WTC11 (cell line): ENCODE measurements around the gene UBAP1. TPM values are rescaled to one million over a fixed set of nuclear protein-coding genes. Genes with fewer than 3 reads are reported as not detected.

Experiments used
- ATAC-seq: fragments of 200-7000 bp; cut with Tn5 transposase; 2 replicates; pipeline ENCODE4 v1.10.0; 2021; ENCODE audit warnings: mild to moderate bottlenecking, moderate library complexity
- CTCF ChIA-PET: fragments of 300-600 bp; sonication (Branson Sonifier 250); formaldehyde crosslinking; loops from one replicate; lab custom pipeline; 2021; ENCODE audit warnings: antibody characterized with exemption; lab: Charles Lee
- POLR2A ChIA-PET: fragments of 350-600 bp; sonication (Branson Sonifier 250); formaldehyde crosslinking; loops from one replicate; lab custom pipeline; 2021; ENCODE audit warnings: antibody characterized with exemption; lab: Charles Lee
- DNase-seq: peaks from one replicate; pipeline ENCODE4 v3.0.0; 2021; ENCODE audit warnings: low spot score
- H3K27ac Mint-ChIP-seq: 2 replicates; pipeline ENCODE4 v1.8.0; 2021; ENCODE audit warnings: mixed read lengths
- H3K27me3 Mint-ChIP-seq: 2 replicates; pipeline ENCODE4 v1.8.0; 2021; ENCODE audit warnings: low read depth, mild to moderate bottlenecking, moderate library complexity, mixed read lengths
- H3K36me3 Mint-ChIP-seq: 2 replicates; pipeline ENCODE4 v1.8.0; 2021; ENCODE audit warnings: mixed read lengths
- H3K4me1 Mint-ChIP-seq: 2 replicates; pipeline ENCODE4 v1.8.0; 2022; ENCODE audit warnings: mixed read lengths
- H3K4me3 Mint-ChIP-seq: 2 replicates; pipeline ENCODE4 v1.8.0; 2021; ENCODE audit warnings: mild to moderate bottlenecking, moderate library complexity, mixed read lengths
- H3K9me3 Mint-ChIP-seq: 2 replicates; pipeline ENCODE4 v1.8.0; 2021; ENCODE audit warnings: mixed read lengths
- ESRRA ChIP-seq: sonication (generic); formaldehyde crosslinking; IDR thresholded peaks from 2 replicates; pipeline ENCODE4 v1.8.1; 2022; ENCODE audit warnings: mild to moderate bottlenecking, missing genetic modification reagents, borderline replicate concordance
- GABPB1 ChIP-seq: sonication (generic); formaldehyde crosslinking; IDR thresholded peaks from 2 replicates; pipeline ENCODE4 v1.8.1; 2023; ENCODE audit warnings: mild to moderate bottlenecking, missing genetic modification reagents
- GRHL2 ChIP-seq: fragments of 250-450 bp; sonication (Bioruptor Pico); IDR thresholded peaks from 2 replicates; pipeline ENCODE4 v1.8.0; 2022; ENCODE audit warnings: mild to moderate bottlenecking, moderate library complexity; ENCODE audit not compliant: insufficient replicate concordance, severe bottlenecking
- GTF2I ChIP-seq: fragments of 250-450 bp; sonication (Bioruptor Pico); conservative IDR thresholded peaks from 2 replicates; pipeline ENCODE4 v1.4.0; 2021; ENCODE audit warnings: mild to moderate bottlenecking
- HMGXB4 ChIP-seq: sonication (generic); formaldehyde crosslinking; IDR thresholded peaks from 2 replicates; pipeline ENCODE4 v1.8.1; 2023; ENCODE audit warnings: mild to moderate bottlenecking, moderate library complexity, missing genetic modification reagents
- JUN ChIP-seq: sonication (generic); formaldehyde crosslinking; IDR thresholded peaks from 2 replicates; pipeline ENCODE4 v1.8.0; 2023; ENCODE audit warnings: mild to moderate bottlenecking, missing genetic modification reagents
- ZBTB21 ChIP-seq: sonication (generic); formaldehyde crosslinking; IDR thresholded peaks from 2 replicates; pipeline ENCODE4 v1.8.1; 2023; ENCODE audit warnings: mild to moderate bottlenecking, missing genetic modification reagents, borderline replicate concordance
- ZNF121 ChIP-seq: sonication (generic); formaldehyde crosslinking; IDR thresholded peaks from 2 replicates; pipeline ENCODE4 v1.8.0; 2023; ENCODE audit warnings: missing genetic modification reagents
- ZNF138 ChIP-seq: sonication (generic); formaldehyde crosslinking; conservative IDR thresholded peaks from 2 replicates; pipeline ENCODE4 v1.8.1; 2022; ENCODE audit warnings: mild to moderate bottlenecking, moderate library complexity, missing genetic modification reagents
- ZNF396 ChIP-seq: fragments of 250-450 bp; sonication (Bioruptor Pico); IDR thresholded peaks from 2 replicates; pipeline ENCODE4 v1.8.0; 2021; ENCODE audit warnings: mild to moderate bottlenecking, moderate library complexity, borderline replicate concordance
- ZNF423 ChIP-seq: fragments of 250-450 bp; sonication (Bioruptor Pico); IDR thresholded peaks from 2 replicates; pipeline ENCODE4 v2.1.2; 2022; ENCODE audit warnings: mild to moderate bottlenecking, moderate library complexity
- ZSCAN18 ChIP-seq: fragments of 250-450 bp; sonication (Bioruptor Pico); IDR thresholded peaks from 2 replicates; pipeline ENCODE4 v2.1.2; 2022; ENCODE audit warnings: mild to moderate bottlenecking, moderate library complexity
- total RNA-seq: library from RNA; stranded (reverse); gene quantifications from 3 replicates; pipeline ENCODE4 v1.2.3, GENCODE V29; 2021
- TF ChIP-seq, protein P1 (sequence below): sonication (generic); formaldehyde crosslinking; IDR thresholded peaks from 2 replicates; pipeline ENCODE4 v1.8.0; 2022; ENCODE audit warnings: mild to moderate bottlenecking, missing genetic modification reagents
- TF ChIP-seq, protein P2 (sequence below): sonication (generic); formaldehyde crosslinking; IDR thresholded peaks from 2 replicates; pipeline ENCODE4 v1.8.0; 2023; ENCODE audit warnings: missing genetic modification reagents
- TF ChIP-seq, protein P3 (sequence below): sonication (generic); formaldehyde crosslinking; IDR thresholded peaks from 2 replicates; pipeline ENCODE4 v1.8.1; 2023; ENCODE audit warnings: mild to moderate bottlenecking, missing genetic modification reagents, moderate library complexity
- TF ChIP-seq, protein P4 (sequence below): sonication (generic); formaldehyde crosslinking; IDR thresholded peaks from 2 replicates; pipeline ENCODE4 v1.8.0; 2023; ENCODE audit warnings: mild to moderate bottlenecking, missing genetic modification reagents

UBAP1 gene
- total RNA-seq, 1 experiment from 2014 or later, result 23.9 TPM

DNA sequence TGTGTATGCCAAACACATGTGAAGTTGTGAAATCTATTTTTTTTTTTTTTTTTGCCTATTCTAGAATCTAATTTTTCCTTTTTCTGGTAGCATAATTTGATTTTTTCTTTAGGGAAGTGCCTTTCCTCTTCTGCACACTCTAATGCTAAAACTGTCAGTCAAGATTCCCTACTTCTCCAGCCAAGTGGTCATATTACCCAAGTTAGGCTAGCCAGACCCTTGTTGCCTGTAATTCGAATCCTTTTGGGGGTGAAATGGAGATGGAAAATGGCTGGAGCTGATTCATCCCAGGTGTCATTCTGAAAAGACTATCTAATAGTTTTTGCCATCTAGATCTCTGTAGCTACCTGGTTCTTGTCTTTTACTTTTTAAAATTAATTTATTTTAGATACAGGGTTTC, 24.8 kb upstream of the UBAP1 start:
- TF ChIP-seq, protein P1, sequence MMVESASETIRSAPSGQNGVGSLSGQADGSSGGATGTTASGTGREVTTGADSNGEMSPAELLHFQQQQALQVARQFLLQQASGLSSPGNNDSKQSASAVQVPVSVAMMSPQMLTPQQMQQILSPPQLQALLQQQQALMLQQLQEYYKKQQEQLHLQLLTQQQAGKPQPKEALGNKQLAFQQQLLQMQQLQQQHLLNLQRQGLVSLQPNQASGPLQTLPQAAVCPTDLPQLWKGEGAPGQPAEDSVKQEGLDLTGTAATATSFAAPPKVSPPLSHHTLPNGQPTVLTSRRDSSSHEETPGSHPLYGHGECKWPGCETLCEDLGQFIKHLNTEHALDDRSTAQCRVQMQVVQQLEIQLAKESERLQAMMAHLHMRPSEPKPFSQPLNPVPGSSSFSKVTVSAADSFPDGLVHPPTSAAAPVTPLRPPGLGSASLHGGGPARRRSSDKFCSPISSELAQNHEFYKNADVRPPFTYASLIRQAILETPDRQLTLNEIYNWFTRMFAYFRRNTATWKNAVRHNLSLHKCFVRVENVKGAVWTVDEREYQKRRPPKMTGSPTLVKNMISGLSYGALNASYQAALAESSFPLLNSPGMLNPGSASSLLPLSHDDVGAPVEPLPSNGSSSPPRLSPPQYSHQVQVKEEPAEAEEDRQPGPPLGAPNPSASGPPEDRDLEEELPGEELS, result no peak
- Mint-ChIP-seq H3K9me3 (no peaks in the 10 kb centered on the region), H3K27ac (no peak overlapping the region), H3K27me3 (no peaks in the 10 kb centered on the region), H3K36me3 (no peaks in the 10 kb centered on the region), H3K4me3 (no peak overlapping the region), H3K4me1 (peaks cover 13% of the 10 kb centered on the region)
- ChIA-PET CTCF (interaction anchor here (1.0 to 2.5 kb wide), 2 partner anchors 25 to 29 kb away, joined by 5 to 15 read pairs; partner anchors contain the start of gene UBAP1), POLR2A (no interaction called here)
- DNase-seq (no peak), ATAC-seq (no peak)

DNA sequence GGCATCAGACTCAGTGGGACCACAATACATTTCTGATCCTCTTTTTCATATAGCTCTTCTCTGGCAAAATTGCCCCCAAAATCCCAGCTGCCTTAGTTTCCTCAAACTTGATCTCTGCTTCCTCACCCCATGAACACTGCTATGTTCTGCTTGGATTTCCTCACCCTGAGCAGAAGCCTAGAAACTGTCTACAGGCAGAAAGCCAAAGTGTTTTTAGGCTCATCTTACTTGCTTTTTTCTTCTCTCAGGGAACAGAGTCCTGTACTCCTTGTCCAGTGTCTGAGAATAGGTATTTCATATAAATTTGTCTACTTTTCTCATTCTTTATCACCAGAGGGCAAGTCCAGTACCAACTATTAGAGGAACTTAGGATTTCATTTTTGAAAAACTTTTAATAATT, 21.5 kb upstream of the UBAP1 start:
- POLR2A ChIA-PET, result no interaction called here
- no peak overlapping the region for H3K4me3 Mint-ChIP-seq
- DNase-seq (no peak), ATAC-seq (no peak)
- H3K36me3 Mint-ChIP-seq, result no peaks in the 10 kb centered on the region
- TF ChIP-seq HMGXB4 (CRISPR knock-in tag), result no peak
- TF ChIP-seq GTF2I (CRISPR knock-in tag), result no peak
- TF ChIP-seq ZBTB21 (CRISPR knock-in tag), result no peak
- no peak for TF ChIP-seq ZNF396
- TF ChIP-seq, protein P2, sequence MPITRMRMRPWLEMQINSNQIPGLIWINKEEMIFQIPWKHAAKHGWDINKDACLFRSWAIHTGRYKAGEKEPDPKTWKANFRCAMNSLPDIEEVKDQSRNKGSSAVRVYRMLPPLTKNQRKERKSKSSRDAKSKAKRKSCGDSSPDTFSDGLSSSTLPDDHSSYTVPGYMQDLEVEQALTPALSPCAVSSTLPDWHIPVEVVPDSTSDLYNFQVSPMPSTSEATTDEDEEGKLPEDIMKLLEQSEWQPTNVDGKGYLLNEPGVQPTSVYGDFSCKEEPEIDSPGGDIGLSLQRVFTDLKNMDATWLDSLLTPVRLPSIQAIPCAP, result no peak
- no peak for TF ChIP-seq JUN (CRISPR knock-in tag)
- no peaks in the 10 kb centered on the region for H3K9me3 Mint-ChIP-seq
- CTCF ChIA-PET, result interaction anchor here (0.8 to 1.0 kb wide), 2 partner anchors 83 to 96 kb away, joined by 3 read pairs; no protein-coding TSS in a partner anchor
- peaks cover 8% of the 10 kb centered on the region for H3K4me1 Mint-ChIP-seq
- no peak overlapping the region for H3K27ac Mint-ChIP-seq
- no peaks in the 10 kb centered on the region for H3K27me3 Mint-ChIP-seq

DNA sequence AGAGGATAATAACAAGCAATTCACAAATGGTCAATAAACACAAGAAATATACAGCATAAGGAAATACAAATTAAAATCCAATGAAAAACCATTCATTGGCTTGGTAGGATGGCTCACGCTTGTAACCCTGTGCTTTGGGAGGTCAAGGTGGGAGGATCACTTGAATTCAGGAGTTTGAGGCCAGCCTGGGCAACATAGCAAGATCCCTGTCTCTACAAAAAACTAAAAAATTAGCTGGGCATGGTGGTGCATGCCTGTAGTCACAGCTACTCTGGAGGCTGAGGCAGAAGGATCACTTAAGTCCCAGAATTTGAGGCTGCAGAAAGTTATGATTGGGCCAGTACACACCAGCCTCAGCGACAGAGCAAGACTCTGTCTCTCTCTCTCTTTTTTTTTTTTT, 20.9 kb upstream of the UBAP1 start:
- CTCF ChIA-PET, result no interaction called here
- ATAC-seq (no peak), DNase-seq (no peak)
- peaks cover 8% of the 10 kb centered on the region for H3K4me1 Mint-ChIP-seq
- no peak overlapping the region for H3K27ac Mint-ChIP-seq
- no peaks in the 10 kb centered on the region for H3K9me3 Mint-ChIP-seq
- H3K4me3 Mint-ChIP-seq, result no peak overlapping the region
- H3K27me3 Mint-ChIP-seq, result no peaks in the 10 kb centered on the region
- POLR2A ChIA-PET, result no interaction called here
- TF ChIP-seq ZNF138 (CRISPR knock-in tag) (no peak), ZNF423 (CRISPR knock-in tag) (no peak), ZNF121 (CRISPR knock-in tag) (peak; percentile 79)
- TF ChIP-seq, protein P3, sequence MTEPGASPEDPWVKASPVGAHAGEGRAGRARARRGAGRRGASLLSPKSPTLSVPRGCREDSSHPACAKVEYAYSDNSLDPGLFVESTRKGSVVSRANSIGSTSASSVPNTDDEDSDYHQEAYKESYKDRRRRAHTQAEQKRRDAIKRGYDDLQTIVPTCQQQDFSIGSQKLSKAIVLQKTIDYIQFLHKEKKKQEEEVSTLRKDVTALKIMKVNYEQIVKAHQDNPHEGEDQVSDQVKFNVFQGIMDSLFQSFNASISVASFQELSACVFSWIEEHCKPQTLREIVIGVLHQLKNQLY (CRISPR knock-in tag), result no peak
- no peaks in the 10 kb centered on the region for H3K36me3 Mint-ChIP-seq

DNA sequence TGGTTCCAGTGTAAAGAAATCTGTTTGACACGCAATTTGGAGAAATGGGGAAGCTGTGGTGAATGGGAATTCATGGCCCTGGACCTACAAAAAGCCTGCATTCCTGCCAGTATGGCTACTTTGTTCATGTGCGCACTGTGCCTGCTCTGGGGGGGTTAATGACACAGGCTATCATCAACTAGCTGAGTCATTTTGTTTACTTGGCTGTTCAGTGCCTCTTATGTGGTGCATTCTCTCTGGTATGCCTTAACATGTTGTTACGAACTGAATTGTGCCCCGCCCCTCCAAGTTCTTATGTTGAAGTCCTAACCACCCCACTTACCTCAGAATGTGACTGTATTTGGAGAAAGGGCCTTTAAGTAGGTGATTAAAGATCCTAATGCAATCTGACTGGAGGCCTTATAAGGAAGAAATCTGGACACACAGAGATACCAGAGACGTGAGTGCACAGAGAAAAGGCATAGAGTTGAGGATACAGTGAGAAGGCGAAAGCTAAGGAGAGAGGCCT, 20.4 kb upstream of the UBAP1 start:
- no peak overlapping the region for H3K27ac Mint-ChIP-seq
- no peak overlapping the region for H3K4me3 Mint-ChIP-seq
- ChIA-PET CTCF (no interaction called here), POLR2A (interaction anchor here (0.5 to 0.6 kb wide), 2 partner anchors 63 to 203 kb away, joined by 4 to 5 read pairs; no protein-coding TSS in a partner anchor)
- TF ChIP-seq GRHL2 (CRISPR knock-in tag) (no peak), ZSCAN18 (no peak), ZNF396 (no peak), ESRRA (CRISPR knock-in tag) (no peak), GABPB1 (0 out of 2 replicates have a peak, but pooled peaks have one; percentile 17)
- TF ChIP-seq, protein P4, sequence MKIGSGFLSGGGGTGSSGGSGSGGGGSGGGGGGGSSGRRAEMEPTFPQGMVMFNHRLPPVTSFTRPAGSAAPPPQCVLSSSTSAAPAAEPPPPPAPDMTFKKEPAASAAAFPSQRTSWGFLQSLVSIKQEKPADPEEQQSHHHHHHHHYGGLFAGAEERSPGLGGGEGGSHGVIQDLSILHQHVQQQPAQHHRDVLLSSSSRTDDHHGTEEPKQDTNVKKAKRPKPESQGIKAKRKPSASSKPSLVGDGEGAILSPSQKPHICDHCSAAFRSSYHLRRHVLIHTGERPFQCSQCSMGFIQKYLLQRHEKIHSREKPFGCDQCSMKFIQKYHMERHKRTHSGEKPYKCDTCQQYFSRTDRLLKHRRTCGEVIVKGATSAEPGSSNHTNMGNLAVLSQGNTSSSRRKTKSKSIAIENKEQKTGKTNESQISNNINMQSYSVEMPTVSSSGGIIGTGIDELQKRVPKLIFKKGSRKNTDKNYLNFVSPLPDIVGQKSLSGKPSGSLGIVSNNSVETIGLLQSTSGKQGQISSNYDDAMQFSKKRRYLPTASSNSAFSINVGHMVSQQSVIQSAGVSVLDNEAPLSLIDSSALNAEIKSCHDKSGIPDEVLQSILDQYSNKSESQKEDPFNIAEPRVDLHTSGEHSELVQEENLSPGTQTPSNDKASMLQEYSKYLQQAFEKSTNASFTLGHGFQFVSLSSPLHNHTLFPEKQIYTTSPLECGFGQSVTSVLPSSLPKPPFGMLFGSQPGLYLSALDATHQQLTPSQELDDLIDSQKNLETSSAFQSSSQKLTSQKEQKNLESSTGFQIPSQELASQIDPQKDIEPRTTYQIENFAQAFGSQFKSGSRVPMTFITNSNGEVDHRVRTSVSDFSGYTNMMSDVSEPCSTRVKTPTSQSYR (CRISPR knock-in tag), result no peak
- H3K36me3 Mint-ChIP-seq, result no peaks in the 10 kb centered on the region
- peaks cover 8% of the 10 kb centered on the region for H3K4me1 Mint-ChIP-seq
- ATAC-seq (no peak), DNase-seq (no peak)
- H3K9me3 Mint-ChIP-seq, result no peaks in the 10 kb centered on the region
- no peaks in the 10 kb centered on the region for H3K27me3 Mint-ChIP-seq
